Measurements from ENCODE around the gene MOV10L1.
"Not testable (repeated sequence)": the region's sequence is repeated elsewhere in the genome, so short reads cannot be mapped to it uniquely, and the experiment has no call there.

MOV10L1 gene

GRCh38 chr22:50161508-50162390, 71.9 kb downstream of the MOV10L1 start:
- FAIRE-seq: no peak

- no peak for FAIRE-seq
These were observed 72.7 kb downstream of the MOV10L1 start for GRCh38 chr22:50162391-50162956.

- FAIRE-seq: no peak
These were observed 75.8 kb downstream of the MOV10L1 start for GRCh38 chr22:50165436-50166123.

- FAIRE-seq: no peak
These were observed 78.1 kb downstream of the MOV10L1 start for GRCh38 chr22:50167689-50168489.

GRCh38 chr22:50168490-50169180, 78.8 kb downstream of the MOV10L1 start:
- FAIRE-seq: not testable (repeated sequence)

GRCh38 chr22:50169181-50169759, 79.5 kb downstream of the MOV10L1 start:
- no peak for FAIRE-seq

- FAIRE-seq: no peak
These were observed 80.1 kb downstream of the MOV10L1 start for GRCh38 chr22:50169774-50170341.

GRCh38 chr22:50170453-50171318, 80.9 kb downstream of the MOV10L1 start, which contains the start of gene PANX2:
TSS of gene PANX2 (plus strand) at chr22:50170731. CDS start at chr22:50170731, 0 bp downstream.
- no peak for FAIRE-seq

GRCh38 chr22:50171319-50171964, 81.6 kb downstream of the MOV10L1 start:
- no peak for FAIRE-seq

- no peak for FAIRE-seq
These were observed 82.2 kb downstream of the MOV10L1 start for GRCh38 chr22:50171965-50172421.

- FAIRE-seq: no peak
These were observed 83.6 kb downstream of the MOV10L1 start for GRCh38 chr22:50173311-50173982.

- FAIRE-seq: no peak
These were observed 84.2 kb downstream of the MOV10L1 start for GRCh38 chr22:50173983-50174355.

- no peak for FAIRE-seq
These were observed 84.8 kb downstream of the MOV10L1 start for GRCh38 chr22:50174382-50175190.

- no peak for FAIRE-seq
These were observed 85.3 kb downstream of the MOV10L1 start for GRCh38 chr22:50175191-50175461.

- FAIRE-seq: no peak
These were observed 86.4 kb downstream of the MOV10L1 start for GRCh38 chr22:50175921-50176849.

GRCh38 chr22:50176850-50177536, 87.2 kb downstream of the MOV10L1 start:
- no peak for FAIRE-seq
